Keratinocyte (primary cell): ENCODE measurements around the gene VAMP2. TPM values are rescaled to one million over a fixed set of nuclear protein-coding genes. Genes with fewer than 3 reads are reported as not detected.

Experiments used
- DNase-seq: peaks from one replicate; pipeline ENCODE4 v3.0.0-alpha.2; 2011; ENCODE audit warnings: low read depth, missing footprints, low spot score
- FAIRE-seq: peaks from 2 replicates; lab custom pipeline; 2011; peaks lifted over from hg19 to GRCh38; lab: Jason Lieb, UNC
- H2AFZ ChIP-seq: 2 replicates; pipeline ENCODE4 v1.6.0; 2012; ENCODE audit warnings: low read length, control low read depth, inconsistent platforms; ENCODE audit not compliant: control insufficient read depth
- H3K27ac ChIP-seq: 2 replicates; pipeline ENCODE4 v1.5.1; 2011; ENCODE audit warnings: low read length; ENCODE audit not compliant: control insufficient read depth, insufficient read depth
- H3K27me3 ChIP-seq: 3 replicates; pipeline ENCODE4 v1.6.0; 2011; ENCODE audit warnings: low read length; ENCODE audit not compliant: control insufficient read depth, insufficient read depth; ENCODE audit errors: extremely low read depth
- H3K36me3 ChIP-seq, 2 experiments: 2 replicates in 1 of 2; 3 replicates in 1 of 2; pipeline ENCODE4 v1.5.1; 2011; ENCODE audit warnings: low read length in 2 of 2, mild to moderate bottlenecking in 1 of 2; ENCODE audit not compliant: control insufficient read depth in 2 of 2, insufficient read depth in 2 of 2; ENCODE audit errors: extremely low read depth in 1 of 2
- H3K4me1 ChIP-seq: 3 replicates; pipeline ENCODE4 v1.5.1; 2011; ENCODE audit warnings: low read length; ENCODE audit not compliant: control insufficient read depth, insufficient read depth; ENCODE audit errors: extremely low read depth
- H3K4me2 ChIP-seq: 3 replicates; pipeline ENCODE4 v1.6.0; 2011; ENCODE audit warnings: low read depth, low read length; ENCODE audit not compliant: control insufficient read depth, insufficient read depth; ENCODE audit errors: extremely low read depth
- H3K4me3 ChIP-seq, 3 experiments: fragments of 200-600 bp in 1 of 3; sonication (generic) in 1 of 3; 2 replicates in 2 of 3; 3 replicates in 1 of 3; pipeline ENCODE4 v1.5.1; 2011 to 2016; ENCODE audit warnings: low read length in 3 of 3, mild to moderate bottlenecking in 3 of 3, control low read depth in 2 of 3, inconsistent platforms in 1 of 3, low read depth in 1 of 3, mixed read lengths in 1 of 3, mixed run types in 1 of 3, moderate library complexity in 1 of 3; ENCODE audit not compliant: control insufficient read depth in 2 of 3, insufficient read depth in 2 of 3; ENCODE audit errors: extremely low read depth in 1 of 3
- H3K79me2 ChIP-seq: 2 replicates; pipeline ENCODE4 v1.6.0; 2012; ENCODE audit warnings: low read length; ENCODE audit not compliant: control insufficient read depth, insufficient read depth
- H3K9ac ChIP-seq: 3 replicates; pipeline ENCODE4 v1.6.0; 2011; ENCODE audit warnings: low read length; ENCODE audit not compliant: control insufficient read depth, insufficient read depth; ENCODE audit errors: extremely low read depth
- H3K9me1 ChIP-seq: 3 replicates; pipeline ENCODE4 v1.6.0; 2011; ENCODE audit warnings: low read length; ENCODE audit not compliant: control insufficient read depth, insufficient read depth; ENCODE audit errors: extremely low read depth
- H3K9me3 ChIP-seq: 2 replicates; pipeline ENCODE4 v1.5.1; 2012; ENCODE audit warnings: low read depth, low read length; ENCODE audit not compliant: control insufficient read depth
- H4K20me1 ChIP-seq: 3 replicates; pipeline ENCODE4 v1.6.0; 2011; ENCODE audit warnings: low read length; ENCODE audit not compliant: control insufficient read depth, insufficient read depth; ENCODE audit errors: extremely low read depth
- EZH2 ChIP-seq: IDR thresholded peaks from one replicate; pipeline ENCODE4 v1.6.1; 2012; ENCODE audit warnings: inconsistent platforms, mild to moderate bottlenecking, low read length, moderate library complexity
- dilution Hi-C: fragments of 300-500 bp; cut with MboI; formaldehyde crosslinking; loops from one replicate; pipeline ENCODE4 v1.7.0; 2020; ENCODE audit warnings: low sequenced_read_pairs; ENCODE audit not compliant: extremely low pct_ligation_motif_present
- polyA plus RNA-seq, 5 experiments: library from polyadenylated mRNA; depleted of rRNA in 3 of 5; stranded (reverse) in 3 of 5; stranded (forward) in 1 of 5; unstranded in 1 of 5; fragments of >200 nt; gene quantifications; 1 replicate in 1 of 5; 2 replicates in 3 of 5; 3 replicates in 1 of 5; pipeline versions ENCODE4 v1.2.1 to v1.2.3, GENCODE V29; 2011 to 2012; ENCODE audit warnings: missing spikeins in 2 of 5, low read depth in 1 of 5, low replicate concordance in 1 of 5
- TF ChIP-seq, protein P1 (sequence below), 3 experiments: IDR thresholded peaks in 1 of 3; conservative IDR thresholded peaks in 1 of 3; optimal IDR thresholded peaks in 1 of 3; 2 replicates in 2 of 3; 3 replicates in 1 of 3; pipeline versions ENCODE3 to v1.5.1; 2011; ENCODE audit warnings: low read length in 3 of 3, mild to moderate bottlenecking in 3 of 3, moderate library complexity in 2 of 3, control low read depth in 1 of 3, inconsistent platforms in 1 of 3; ENCODE audit not compliant: insufficient read depth in 2 of 3; ENCODE audit errors: extremely low read depth in 1 of 3

The VAMP2 gene
- polyA plus RNA-seq, 1 donor (not counting 4 experiments of a cell fraction or from before 2014, with no cell fraction given): 9.8 TPM

GRCh38 chr17:8141045-8141444 is 21.7 kb downstream of the VAMP2 start:
- Histone ChIP-seq H3K27ac (no peak overlapping the region), H3K79me2 (no peaks in the 10 kb centered on the region), H3K4me3 (no peak overlapping the region), H3K9me1 (no peaks in the 10 kb centered on the region), H3K9me3 (no peaks in the 10 kb centered on the region), H3K4me1 (peaks cover 16% of the 10 kb centered on the region), H4K20me1 (peaks cover 7% of the 10 kb centered on the region), H3K36me3 (peaks cover 41 to 47% of the 10 kb centered on the region in 2 experiments), H2AFZ (no peak overlapping the region), H3K27me3 (no peaks in the 10 kb centered on the region), H3K9ac (no peak overlapping the region), H3K4me2 (no peak overlapping the region)
- FAIRE-seq: no peak
- dilution Hi-C loops: no loop called here
- TF ChIP-seq, protein P1, sequence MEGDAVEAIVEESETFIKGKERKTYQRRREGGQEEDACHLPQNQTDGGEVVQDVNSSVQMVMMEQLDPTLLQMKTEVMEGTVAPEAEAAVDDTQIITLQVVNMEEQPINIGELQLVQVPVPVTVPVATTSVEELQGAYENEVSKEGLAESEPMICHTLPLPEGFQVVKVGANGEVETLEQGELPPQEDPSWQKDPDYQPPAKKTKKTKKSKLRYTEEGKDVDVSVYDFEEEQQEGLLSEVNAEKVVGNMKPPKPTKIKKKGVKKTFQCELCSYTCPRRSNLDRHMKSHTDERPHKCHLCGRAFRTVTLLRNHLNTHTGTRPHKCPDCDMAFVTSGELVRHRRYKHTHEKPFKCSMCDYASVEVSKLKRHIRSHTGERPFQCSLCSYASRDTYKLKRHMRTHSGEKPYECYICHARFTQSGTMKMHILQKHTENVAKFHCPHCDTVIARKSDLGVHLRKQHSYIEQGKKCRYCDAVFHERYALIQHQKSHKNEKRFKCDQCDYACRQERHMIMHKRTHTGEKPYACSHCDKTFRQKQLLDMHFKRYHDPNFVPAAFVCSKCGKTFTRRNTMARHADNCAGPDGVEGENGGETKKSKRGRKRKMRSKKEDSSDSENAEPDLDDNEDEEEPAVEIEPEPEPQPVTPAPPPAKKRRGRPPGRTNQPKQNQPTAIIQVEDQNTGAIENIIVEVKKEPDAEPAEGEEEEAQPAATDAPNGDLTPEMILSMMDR (optimal IDR thresholded peaks at IDR 0.05 in 1 of 3, IDR thresholded peaks at IDR 0.05 in 1 of 3, conservative IDR thresholded peaks at IDR 0.05 in 1 of 3; ENCODE audit: extremely low read depth in 1 of 3, insufficient read depth in 2 of 3, low read length in 3 of 3): no peak
- no peak for TF ChIP-seq EZH2
- no peak for DNase-seq

DNA sequence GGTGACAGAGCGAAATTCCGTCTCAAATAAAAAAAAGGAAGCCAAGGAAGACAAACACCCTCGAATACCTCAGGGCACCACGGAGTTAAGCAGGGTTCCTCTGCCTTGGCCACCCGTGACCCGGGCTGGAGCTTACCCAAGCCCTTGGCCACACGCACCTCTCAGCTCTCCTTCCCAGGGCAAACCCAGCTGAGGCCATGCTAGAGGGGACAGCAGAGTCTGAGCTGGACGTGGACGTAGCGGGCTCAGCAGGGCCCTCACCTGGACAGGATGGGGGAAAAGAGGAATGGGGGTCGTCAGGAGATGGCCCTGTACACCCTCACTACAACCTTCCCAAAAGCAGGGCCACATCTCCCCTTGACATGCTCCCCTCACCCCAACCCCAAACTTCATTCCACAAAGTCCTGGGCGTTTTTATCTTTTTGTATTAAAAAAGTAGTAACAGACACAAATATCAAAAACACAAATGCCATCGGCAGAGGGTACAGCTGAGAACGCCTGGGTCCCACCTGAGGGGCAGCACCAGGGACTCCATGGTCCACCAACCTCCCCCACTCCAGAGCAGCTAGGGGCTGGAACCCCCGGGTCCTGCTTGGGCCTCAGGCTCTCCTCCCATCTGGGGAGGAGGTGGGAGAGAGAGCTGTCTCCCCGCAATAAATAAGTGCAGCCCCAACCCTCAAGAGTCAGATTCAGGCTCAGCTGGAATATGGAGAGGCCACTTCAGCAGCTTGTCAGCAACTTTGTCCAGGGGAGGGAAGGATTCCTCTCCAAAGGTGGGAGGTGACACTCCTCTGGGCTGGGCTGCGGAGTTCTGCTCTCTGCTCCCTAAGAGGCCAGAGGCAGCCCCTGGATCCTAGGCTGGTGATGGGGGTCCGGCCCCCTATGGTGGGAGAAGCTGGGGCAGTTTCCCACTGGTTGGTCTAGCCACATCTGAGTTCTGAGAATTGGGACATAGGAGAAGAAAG is 22.4 kb downstream of the VAMP2 start:
- no peaks in the 10 kb centered on the region for H3K79me2 ChIP-seq
- H3K9ac ChIP-seq: no peak overlapping the region
- FAIRE-seq (no peak), DNase-seq (no peak)
- H3K9me1 ChIP-seq: no peaks in the 10 kb centered on the region
- H3K4me3 ChIP-seq: no peak overlapping the region
- H3K9me3 ChIP-seq: no peaks in the 10 kb centered on the region
- H3K36me3 ChIP-seq: peaks cover 37 to 45% of the 10 kb centered on the region in 2 experiments
- TF ChIP-seq, protein P1 (optimal IDR thresholded peaks at IDR 0.05 in 1 of 3, IDR thresholded peaks at IDR 0.05 in 1 of 3, conservative IDR thresholded peaks at IDR 0.05 in 1 of 3; ENCODE audit: extremely low read depth in 1 of 3, insufficient read depth in 2 of 3, low read length in 3 of 3): no peak
- no peak for TF ChIP-seq EZH2
- H3K4me2 ChIP-seq: no peak overlapping the region
- dilution Hi-C loops: no loop called here
- H4K20me1 ChIP-seq: peaks cover 7% of the 10 kb centered on the region
- no peak overlapping the region for H2AFZ ChIP-seq
- no peaks in the 10 kb centered on the region for H3K27me3 ChIP-seq
- H3K4me1 ChIP-seq: peaks cover 16% of the 10 kb centered on the region
- no peak overlapping the region for H3K27ac ChIP-seq
